ENCODE results near the gene PCDHA11. TPM values are rescaled to one million over a fixed set of nuclear protein-coding genes. Genes with fewer than 3 reads are reported as not detected.

Gene PCDHA11
- total RNA-seq = under 0.01 and 0.65 TPM in 2 replicates

GRCh38 chr5:140868721-140869554 is at the start of gene PCDHA11:
Gene PCDHA11 (plus strand): TSS chr5:140868957. CDS start chr5:140869104, 147 bp downstream.

GRCh38 chr5:140821375-140822280 is 47.1 kb upstream of the PCDHA11 start, which contains the start of gene PCDHA5:
Gene PCDHA5 (plus strand): TSS chr5:140821613.

GRCh38 chr5:140827704-140828361 is 40.9 kb upstream of the PCDHA11 start, which contains the start of gene PCDHA6:
Gene PCDHA6 (plus strand): TSS chr5:140827960. CDS start chr5:140828092, 132 bp downstream.

GRCh38 chr5:140833993-140834392 is 34.8 kb upstream of the PCDHA11 start, which contains the start of gene PCDHA7:
Gene PCDHA7 (plus strand): TSS chr5:140834269. CDS start chr5:140834384, 115 bp downstream.

GRCh38 chr5:140840978-140841962 is 27.5 kb upstream of the PCDHA11 start, which contains the start of gene PCDHA8:
Gene PCDHA8 (plus strand): TSS chr5:140841187. CDS start chr5:140841322, 135 bp downstream.

GRCh38 chr5:140848139-140849102 is 20.3 kb upstream of the PCDHA11 start, which contains the start of gene PCDHA9:
Gene PCDHA9 (plus strand): TSS chr5:140848382. CDS start chr5:140848496, 114 bp downstream.

GRCh38 chr5:140855772-140856674 is 12.7 kb upstream of the PCDHA11 start, which contains the start of gene PCDHA10:
Gene PCDHA10 (plus strand): TSS chr5:140855897. CDS start chr5:140856049, 152 bp downstream.

GRCh38 chr5:140875085-140876065 is 6.6 kb downstream of the PCDHA11 start, which contains the start of gene PCDHA12:
Gene PCDHA12 (plus strand): TSS chr5:140875308. CDS start chr5:140875473, 165 bp downstream.

GRCh38 chr5:140881889-140882590 is 13.3 kb downstream of the PCDHA11 start, which contains the start of gene PCDHA13:
Gene PCDHA13 (plus strand): TSS chr5:140882124. CDS start chr5:140882269, 145 bp downstream.

Other genes starting within 250 kb of the PCDHA11 start
- 2.9 and 8.8 TPM in 2 replicates for gene CD14, start 235.8 kb upstream of the PCDHA11 start, total RNA-seq
- 4.2 and 6.8 TPM in 2 replicates for gene TMCO6, start 229.5 kb upstream of the PCDHA11 start, total RNA-seq
- gene NDUFA2, start 221.3 kb upstream of the PCDHA11 start, total RNA-seq = 75.1 and 83.8 TPM in 2 replicates
- 105 and 111 TPM in 2 replicates for gene IK, start 221.1 kb upstream of the PCDHA11 start, total RNA-seq
- 24.5 and 28.3 TPM in 2 replicates for gene WDR55, start 204.1 kb upstream of the PCDHA11 start, total RNA-seq
- gene DND1, start 195.4 kb upstream of the PCDHA11 start, total RNA-seq = 0.14 TPM in 1 of 2 replicates, not detected in the other
- 62.9 and 65.2 TPM in 2 replicates for gene HARS1, start 177.6 kb upstream of the PCDHA11 start, total RNA-seq
- 24.6 and 27.1 TPM in 2 replicates for gene HARS2, start 177.5 kb upstream of the PCDHA11 start, total RNA-seq
- gene ZMAT2, start 168.5 kb upstream of the PCDHA11 start, total RNA-seq = 63.7 and 78.2 TPM in 2 replicates
- under 0.01 TPM in 2 replicates for gene PCDHA1, start 82.8 kb upstream of the PCDHA11 start, total RNA-seq
- under 0.01 and 0.09 TPM in 2 replicates for gene PCDHA2, start 74.1 kb upstream of the PCDHA11 start, total RNA-seq
- 0.14 and 0.28 TPM in 2 replicates for gene PCDHA3, start 67.9 kb upstream of the PCDHA11 start, total RNA-seq
- 0.14 and 0.37 TPM in 2 replicates for gene PCDHA4, start 61.9 kb upstream of the PCDHA11 start, total RNA-seq
- gene PCDHA5, start 47.3 kb upstream of the PCDHA11 start, total RNA-seq = under 0.01 and 0.09 TPM in 2 replicates
- 0.14 and 0.55 TPM in 2 replicates for gene PCDHA6, start 41.0 kb upstream of the PCDHA11 start, total RNA-seq
- 0.57 and 0.83 TPM in 2 replicates for gene PCDHA7, start 34.7 kb upstream of the PCDHA11 start, total RNA-seq
- under 0.01 and 0.09 TPM in 2 replicates for gene PCDHA8, start 27.8 kb upstream of the PCDHA11 start, total RNA-seq
- under 0.01 and 0.18 TPM in 2 replicates for gene PCDHA9, start 20.6 kb upstream of the PCDHA11 start, total RNA-seq
- gene PCDHA10, start 13.1 kb upstream of the PCDHA11 start, total RNA-seq = 0.14 and 0.28 TPM in 2 replicates
- under 0.01 and 0.09 TPM in 2 replicates for gene PCDHA12, start 6.4 kb downstream of the PCDHA11 start, total RNA-seq
- gene PCDHA13, start 13.2 kb downstream of the PCDHA11 start, total RNA-seq = under 0.01 and 0.09 TPM in 2 replicates
- 0.14 and 0.18 TPM in 2 replicates for gene PCDHAC1, start 57.3 kb downstream of the PCDHA11 start, total RNA-seq
- 0.14 and 0.28 TPM in 2 replicates for gene PCDHAC2, start 97.5 kb downstream of the PCDHA11 start, total RNA-seq
- gene PCDHB1, start 182.4 kb downstream of the PCDHA11 start, total RNA-seq = not detected in 2 replicates
- gene PCDHB2, start 225.7 kb downstream of the PCDHA11 start, total RNA-seq = 1.6 and 1.8 TPM in 2 replicates
- 0.55 and 0.57 TPM in 2 replicates for gene PCDHB3, start 231.5 kb downstream of the PCDHA11 start, total RNA-seq